A673 (cell line): ENCODE measurements around the gene TIGD3.
A peak's percentile ranks its signal among the peaks of the same experiment; 100 is the strongest.

Experiments
- EZH2 ChIP-seq: fragments of 200-600 bp; sonication (generic); IDR thresholded peaks from 2 replicates; pipeline ENCODE4 v1.6.1; 2017; ENCODE audit warnings: borderline replicate concordance, low read depth, mild to moderate bottlenecking, mixed read lengths, antibody characterized with exemption, low read length; ENCODE audit not compliant: poor library complexity, severe bottlenecking
- TF ChIP-seq, protein P1 (sequence below): fragments of 300-800, 200-600 bp; sonication (generic); conservative IDR thresholded peaks from 2 replicates; pipeline ENCODE4 v1.5.1; 2017; ENCODE audit warnings: low read depth, mild to moderate bottlenecking, antibody characterized with exemption, low read length, moderate library complexity, mixed read lengths

DNA sequence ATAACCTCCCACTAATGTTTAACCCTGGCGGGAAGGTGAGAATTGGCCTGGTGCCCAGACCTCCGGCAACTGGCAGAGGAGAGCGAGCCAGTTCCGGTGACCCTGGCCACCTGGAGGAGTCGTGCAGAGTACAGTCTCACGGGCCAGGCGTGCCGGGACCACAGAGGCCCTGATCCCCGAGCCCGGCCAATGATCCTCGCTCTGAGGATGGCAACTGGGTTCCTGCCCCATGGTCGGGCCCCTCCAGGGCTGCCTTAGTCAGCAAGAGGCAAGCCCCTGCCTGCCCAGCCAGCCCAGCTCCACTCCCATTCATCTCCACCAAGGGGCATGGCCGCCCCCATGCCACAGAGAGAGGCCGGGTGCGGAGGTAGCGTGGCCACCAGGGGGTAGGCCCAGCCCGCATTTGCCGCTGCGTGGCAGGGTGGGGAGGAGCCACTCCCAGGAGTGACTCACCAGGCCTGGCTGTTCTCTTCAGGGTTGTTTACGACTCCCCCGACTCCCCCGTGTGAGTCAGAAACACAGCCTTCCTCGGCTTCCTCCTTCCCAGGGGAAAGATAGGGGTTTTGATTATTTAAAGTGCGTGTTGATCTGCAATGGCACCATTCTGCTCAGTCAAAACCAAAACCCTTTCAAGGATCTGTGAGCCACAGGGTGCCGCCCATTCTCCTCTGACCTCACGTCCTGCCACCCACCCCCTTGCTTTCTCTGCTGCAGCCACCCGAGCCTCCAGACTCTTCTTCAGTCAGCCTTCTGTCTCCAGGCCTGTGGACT is 27.7 kb downstream of the TIGD3 start, which contains the start of gene SLC25A45:
- TF ChIP-seq, protein P1, sequence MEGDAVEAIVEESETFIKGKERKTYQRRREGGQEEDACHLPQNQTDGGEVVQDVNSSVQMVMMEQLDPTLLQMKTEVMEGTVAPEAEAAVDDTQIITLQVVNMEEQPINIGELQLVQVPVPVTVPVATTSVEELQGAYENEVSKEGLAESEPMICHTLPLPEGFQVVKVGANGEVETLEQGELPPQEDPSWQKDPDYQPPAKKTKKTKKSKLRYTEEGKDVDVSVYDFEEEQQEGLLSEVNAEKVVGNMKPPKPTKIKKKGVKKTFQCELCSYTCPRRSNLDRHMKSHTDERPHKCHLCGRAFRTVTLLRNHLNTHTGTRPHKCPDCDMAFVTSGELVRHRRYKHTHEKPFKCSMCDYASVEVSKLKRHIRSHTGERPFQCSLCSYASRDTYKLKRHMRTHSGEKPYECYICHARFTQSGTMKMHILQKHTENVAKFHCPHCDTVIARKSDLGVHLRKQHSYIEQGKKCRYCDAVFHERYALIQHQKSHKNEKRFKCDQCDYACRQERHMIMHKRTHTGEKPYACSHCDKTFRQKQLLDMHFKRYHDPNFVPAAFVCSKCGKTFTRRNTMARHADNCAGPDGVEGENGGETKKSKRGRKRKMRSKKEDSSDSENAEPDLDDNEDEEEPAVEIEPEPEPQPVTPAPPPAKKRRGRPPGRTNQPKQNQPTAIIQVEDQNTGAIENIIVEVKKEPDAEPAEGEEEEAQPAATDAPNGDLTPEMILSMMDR = peak; percentile 82
- TF ChIP-seq EZH2 = no peak
